Measurements from ENCODE around the gene SRXN1.

DNA sequence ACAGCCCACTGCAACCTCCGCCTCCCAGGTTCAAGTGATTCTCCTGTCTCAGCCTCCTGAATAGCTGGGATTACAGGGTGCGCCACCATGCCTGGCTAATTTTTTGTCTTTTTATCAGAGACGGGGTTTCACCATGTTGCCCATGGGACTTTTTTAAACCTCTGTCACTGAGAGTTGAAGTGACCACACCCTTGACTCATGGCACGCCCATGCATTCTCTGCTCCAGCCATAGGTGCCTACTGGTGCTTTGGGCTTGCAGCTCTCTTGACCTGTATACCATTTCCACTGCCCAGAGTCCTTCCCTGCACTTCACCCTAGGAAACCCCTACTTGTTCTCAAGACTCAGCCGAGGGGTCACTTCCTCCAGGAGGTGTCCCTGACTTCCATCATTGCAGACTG is 25.0 kb upstream of the SRXN1 start:
- TF ChIP-seq, protein P1, sequence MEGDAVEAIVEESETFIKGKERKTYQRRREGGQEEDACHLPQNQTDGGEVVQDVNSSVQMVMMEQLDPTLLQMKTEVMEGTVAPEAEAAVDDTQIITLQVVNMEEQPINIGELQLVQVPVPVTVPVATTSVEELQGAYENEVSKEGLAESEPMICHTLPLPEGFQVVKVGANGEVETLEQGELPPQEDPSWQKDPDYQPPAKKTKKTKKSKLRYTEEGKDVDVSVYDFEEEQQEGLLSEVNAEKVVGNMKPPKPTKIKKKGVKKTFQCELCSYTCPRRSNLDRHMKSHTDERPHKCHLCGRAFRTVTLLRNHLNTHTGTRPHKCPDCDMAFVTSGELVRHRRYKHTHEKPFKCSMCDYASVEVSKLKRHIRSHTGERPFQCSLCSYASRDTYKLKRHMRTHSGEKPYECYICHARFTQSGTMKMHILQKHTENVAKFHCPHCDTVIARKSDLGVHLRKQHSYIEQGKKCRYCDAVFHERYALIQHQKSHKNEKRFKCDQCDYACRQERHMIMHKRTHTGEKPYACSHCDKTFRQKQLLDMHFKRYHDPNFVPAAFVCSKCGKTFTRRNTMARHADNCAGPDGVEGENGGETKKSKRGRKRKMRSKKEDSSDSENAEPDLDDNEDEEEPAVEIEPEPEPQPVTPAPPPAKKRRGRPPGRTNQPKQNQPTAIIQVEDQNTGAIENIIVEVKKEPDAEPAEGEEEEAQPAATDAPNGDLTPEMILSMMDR (IDR thresholded peaks at IDR 0.05): no peak
- no peak for TF ChIP-seq POLR2A (IDR thresholded peaks at IDR 0.05)
